ENCODE measurements around the gene CHD2.
"Not testable (repeated sequence)": the region's sequence is repeated elsewhere in the genome, so short reads cannot be mapped to it uniquely, and the experiment has no call there.

Gene CHD2

DNA sequence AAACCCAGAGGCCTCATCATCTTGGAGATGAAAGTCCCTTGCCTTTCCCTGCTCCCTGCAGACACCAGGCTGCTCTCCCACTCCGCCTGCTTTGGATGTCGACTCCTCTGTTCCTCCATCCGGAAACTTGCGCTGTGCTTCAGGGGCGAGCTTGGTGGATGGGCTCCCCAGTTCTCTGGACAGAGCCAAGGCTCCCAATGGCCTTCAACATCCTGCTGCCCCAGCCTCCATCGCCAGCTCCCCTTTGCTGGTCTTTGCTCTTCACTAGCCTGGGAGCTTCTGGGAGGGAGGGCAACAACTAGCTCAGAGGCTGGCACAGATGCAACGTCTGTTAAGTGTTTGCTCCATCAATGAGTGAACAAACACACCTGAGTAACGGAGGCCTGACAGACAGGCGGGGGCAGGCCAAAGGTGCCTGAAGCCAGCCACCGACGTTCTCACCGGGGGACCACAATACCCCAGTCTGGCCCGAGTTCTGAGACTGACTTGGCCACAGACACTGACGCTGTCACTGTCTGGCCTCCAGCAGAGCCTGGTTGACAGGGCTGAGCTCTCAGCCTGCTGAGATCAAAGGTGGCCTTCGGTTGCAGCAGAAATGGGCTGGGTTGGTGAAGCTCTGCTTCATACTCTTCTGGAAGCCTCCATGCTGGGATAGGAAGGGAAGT lies 149.9 kb downstream of the CHD2 start:
- no peak for DNase-seq (ENCODE audit: low read depth)

DNA sequence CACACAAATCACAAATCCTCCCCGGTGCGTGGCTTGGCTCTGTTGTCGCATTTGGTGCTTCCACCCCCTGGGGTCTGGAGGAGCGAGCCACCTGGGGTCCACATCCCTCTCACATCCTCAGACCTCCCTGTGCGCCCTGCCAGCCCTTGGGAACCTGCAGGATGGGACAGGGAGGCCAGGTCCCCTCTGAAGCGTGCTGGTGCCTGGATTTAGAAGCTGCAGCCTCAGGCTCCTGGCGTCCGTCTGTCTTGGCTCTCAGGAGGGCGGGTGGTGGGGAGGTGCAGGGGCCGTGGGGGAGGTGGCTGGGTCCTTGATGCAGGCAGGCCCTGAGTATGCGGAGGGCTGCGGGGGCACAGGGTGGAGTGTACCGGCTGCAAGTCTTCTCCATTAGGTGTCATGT lies 150.5 kb downstream of the CHD2 start:
- no peak for DNase-seq (ENCODE audit: low read depth)

DNA sequence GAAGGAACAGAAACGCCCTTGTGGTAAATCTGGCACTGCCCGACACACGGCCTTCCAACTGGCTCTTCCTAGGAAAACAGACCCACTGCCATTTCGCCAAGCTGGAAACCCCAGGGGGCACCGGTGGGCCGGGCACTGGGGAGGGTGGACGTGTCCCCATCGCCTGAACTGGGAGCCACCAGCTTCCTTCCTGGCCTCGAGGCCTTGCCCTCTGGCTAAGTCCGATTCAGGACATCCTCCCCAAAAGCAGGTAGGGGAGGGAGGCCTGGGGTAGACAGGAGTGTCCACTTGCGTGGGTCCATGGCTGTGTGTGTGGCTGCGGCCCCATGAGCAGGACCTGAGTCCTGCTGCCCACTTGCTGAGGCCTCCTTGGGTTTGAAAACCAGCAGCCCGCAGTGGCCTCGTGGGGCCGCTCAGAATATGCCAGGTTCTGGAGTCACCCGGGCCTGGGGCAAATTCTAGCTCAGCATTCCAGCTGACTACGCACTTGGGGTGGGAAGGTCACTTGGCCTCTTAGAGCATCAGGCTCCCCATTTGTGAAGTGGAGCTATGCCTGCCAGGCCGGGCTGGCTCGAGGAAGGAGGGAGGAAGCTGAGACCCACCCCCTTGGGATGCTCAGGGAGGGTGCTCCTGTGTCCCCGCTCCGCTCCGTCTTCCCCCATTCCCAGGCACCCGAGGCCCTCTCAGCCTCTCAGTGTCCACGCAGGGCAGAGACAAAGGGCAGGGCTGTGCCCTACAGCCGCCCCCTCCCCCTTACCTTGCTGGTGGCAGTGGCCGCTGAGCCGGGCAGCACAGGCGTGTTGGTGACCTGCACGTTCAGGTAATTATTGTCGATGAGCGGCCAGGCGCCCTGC lies 151.3 kb downstream of the CHD2 start:
- DNase-seq (ENCODE audit: low read depth), result no peak

DNA sequence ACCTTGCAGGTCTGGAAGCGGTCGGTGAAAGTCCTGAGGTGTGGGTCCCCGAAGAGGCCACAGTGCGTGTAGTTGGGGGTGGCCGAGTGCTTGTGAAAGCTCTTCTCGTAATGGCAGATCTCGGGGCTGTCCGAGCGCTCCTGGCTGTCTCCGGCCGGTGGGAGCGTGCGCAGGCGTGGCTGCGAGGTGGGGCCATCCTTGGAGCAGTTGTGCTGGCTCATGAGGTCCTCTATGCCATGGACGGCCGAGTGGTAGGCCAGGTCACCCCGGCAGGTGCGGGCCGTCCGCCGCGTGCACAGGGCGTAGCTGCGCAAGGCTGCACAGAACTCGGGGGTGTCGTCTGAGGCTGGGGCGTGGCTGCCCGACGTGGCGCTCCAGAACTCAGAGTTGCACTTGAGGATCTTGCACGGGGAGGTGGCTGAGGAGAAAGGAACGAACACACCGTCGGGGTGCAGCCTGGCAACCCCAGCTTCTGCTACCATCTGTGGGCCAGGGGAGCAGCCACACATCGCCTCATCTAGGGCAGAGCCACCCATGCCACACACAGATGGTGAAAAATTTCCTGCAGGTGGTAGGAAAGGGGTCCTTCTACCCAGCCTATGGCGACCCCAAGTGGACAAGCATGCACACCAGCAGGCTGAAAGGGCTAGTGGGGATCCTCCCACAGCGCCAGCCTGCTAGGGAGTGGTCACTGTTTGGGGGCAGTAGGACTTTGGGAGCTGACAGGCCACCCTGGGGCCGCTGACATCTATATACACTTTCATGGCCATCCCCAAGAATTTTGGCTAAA lies 152.2 kb downstream of the CHD2 start:
- DNase-seq (ENCODE audit: low read depth), result no peak

DNA sequence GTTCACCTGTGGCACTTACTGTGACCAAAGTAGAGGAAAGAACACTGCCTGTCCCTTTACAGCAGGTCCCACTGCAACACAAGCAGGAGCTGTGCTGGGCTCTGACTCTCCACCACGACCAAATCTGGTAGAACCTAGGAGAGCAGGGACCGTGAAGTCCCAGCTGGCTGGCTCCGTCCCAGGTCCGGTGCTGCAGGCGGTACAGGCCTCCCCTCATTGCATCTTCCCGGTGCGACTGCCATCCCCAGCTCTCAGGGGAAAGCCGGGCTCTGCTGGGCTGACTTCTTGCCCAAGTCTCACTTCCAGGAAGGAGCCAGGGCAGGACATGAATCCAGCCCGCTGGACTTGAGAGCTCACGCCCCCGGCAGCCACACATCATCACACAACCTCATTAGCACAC lies 155.1 kb downstream of the CHD2 start:
- no peak for DNase-seq (ENCODE audit: low read depth)

DNA sequence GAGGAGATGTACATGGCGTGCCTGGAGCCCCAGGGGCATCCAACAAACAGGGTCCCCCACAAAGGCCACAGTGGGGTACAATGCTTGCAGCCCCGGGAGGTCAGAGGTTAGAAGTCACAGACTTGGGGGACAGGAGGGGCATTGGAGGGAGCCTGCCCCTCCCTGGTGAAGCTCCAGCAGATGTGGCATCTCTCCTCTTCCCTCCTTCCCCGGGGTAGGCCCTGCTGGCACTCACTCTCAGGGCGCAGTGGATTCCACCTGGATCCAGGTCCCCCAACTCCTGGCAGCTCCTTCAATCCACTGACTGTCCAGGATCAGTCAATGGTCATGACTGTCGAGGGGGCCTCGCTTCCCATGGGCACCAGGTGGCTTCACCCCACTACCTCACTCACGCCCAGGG lies 156.7 kb downstream of the CHD2 start:
- no peak for DNase-seq (ENCODE audit: low read depth)

DNA sequence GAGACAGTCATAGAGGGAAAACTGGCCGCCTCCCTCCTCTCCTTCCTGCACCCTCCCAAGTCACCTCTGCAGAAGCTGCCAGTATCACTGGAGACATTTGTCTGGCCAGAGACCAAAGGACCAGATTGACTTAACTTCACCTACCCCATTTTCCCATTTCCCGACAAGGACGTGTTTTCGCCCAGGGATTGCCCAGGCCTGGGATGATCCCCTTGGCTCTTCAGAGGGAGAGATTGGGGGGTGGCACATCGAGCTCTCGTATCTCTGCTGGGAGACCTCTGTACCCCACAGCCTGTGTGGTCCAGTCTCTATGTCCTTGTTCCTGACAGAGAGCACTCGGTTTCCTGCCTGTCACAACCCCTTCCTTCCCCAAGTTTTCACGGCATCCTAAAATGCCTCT lies 157.5 kb downstream of the CHD2 start:
- no peak for DNase-seq (ENCODE audit: low read depth)

DNA sequence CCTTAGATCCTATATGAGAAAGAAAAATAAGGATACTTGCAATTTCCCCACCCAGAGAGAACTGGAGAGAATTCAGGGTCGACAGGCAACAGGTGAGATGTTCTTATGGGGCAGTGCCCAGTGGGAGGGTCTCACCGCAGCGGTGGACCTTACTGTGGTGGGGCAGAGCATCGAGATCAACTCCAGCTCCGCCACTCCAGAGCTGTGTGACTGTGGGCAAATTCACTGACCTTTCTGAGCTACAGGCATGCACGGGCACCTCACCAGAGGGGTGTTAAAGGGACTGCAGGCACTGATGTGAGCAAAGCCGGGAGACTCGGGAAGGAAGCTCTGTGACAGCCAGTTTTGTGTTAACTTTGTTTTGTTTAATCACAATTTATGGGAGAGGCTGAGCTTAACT lies 158.0 kb downstream of the CHD2 start:
- no peak for DNase-seq (ENCODE audit: low read depth)

DNA sequence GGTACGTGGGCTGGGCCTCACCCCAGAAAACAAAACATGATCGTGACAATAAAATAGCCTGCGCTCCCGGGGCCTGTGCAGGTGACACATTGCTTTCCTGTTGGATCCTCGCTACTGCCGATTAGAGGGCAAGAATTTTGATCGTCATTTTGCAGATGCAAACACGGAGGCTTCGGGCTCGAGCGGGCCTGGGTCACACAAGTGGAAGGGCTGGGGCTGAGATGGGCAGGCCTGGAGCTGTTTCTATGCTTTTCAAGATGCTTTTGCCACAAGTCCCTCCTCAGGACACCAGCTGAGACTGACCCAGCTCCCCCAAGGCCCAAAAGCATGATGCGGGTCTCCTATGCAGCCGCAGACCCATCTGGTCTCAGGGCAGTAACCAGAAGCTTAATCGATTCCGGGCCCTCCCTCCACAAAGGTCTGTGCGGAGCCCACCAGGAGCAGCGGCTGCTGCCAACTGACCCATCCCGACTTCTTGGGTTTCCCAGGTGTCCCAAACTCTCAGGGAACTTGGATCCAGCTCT lies 158.8 kb downstream of the CHD2 start:
- DNase-seq (ENCODE audit: low read depth), result no peak

DNA sequence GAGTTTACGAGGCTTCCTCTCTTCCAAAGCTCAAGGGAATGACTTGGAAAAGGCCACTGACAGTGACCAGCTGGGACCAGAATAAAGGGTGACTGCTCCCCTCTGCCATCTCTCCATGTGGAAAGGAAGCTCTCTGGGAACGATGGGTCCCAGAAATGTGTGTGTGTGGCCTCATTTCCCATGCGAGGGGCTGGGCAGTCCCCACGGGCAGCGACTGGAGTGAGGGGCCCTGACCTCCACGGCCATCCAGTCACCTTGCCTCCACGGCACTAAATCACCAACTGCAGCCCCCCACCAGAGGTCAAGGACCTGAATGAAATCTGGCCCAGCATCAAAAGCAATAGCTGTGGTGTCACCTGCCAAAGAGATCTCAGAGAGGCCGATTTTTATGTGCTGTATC lies 159.3 kb downstream of the CHD2 start:
- no peak for DNase-seq (ENCODE audit: low read depth)

DNA sequence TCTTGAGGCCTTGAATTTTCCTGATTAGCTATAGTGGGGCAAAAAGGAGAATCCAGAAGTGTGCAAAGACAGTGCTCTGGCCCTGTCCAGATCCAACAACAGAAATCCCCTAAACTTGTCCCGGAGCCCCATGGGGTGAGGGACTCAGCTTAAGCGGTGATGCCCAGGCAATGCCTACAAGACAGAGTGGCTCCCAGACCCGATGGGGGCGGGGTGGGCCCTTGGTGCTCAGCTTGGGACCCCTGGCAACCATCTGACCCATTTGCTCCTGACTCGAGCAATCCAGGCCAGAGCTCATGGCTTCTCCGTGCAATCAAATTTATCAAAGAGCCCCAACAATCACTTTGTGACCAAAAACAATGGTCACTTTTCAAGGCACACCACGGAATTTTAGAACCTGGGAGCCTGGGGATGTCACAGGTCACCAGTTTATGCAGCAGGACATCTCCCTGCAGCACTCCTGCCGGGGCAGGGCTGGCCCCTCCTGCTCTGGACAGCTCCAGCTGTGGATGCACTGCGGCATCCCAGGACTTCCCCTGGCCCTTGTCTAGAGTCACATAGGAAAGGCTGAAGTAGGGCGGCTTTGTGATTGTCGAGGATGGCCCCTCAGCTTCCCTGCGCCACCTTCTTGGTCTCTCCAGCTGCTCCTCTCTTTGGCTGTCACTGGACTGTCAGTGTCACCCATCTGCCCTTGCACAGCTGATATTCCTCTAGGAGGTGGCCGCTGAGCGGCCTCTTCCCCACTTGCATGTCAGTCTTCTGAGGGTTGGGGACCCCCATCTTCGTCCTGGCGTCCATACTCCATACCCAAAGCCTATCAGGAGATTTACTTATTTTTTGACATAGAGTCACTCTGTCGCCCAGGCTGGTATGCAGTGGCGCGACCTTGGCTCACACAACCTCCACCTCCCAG lies 160.5 kb downstream of the CHD2 start:
- DNase-seq (ENCODE audit: low read depth), result no peak

DNA sequence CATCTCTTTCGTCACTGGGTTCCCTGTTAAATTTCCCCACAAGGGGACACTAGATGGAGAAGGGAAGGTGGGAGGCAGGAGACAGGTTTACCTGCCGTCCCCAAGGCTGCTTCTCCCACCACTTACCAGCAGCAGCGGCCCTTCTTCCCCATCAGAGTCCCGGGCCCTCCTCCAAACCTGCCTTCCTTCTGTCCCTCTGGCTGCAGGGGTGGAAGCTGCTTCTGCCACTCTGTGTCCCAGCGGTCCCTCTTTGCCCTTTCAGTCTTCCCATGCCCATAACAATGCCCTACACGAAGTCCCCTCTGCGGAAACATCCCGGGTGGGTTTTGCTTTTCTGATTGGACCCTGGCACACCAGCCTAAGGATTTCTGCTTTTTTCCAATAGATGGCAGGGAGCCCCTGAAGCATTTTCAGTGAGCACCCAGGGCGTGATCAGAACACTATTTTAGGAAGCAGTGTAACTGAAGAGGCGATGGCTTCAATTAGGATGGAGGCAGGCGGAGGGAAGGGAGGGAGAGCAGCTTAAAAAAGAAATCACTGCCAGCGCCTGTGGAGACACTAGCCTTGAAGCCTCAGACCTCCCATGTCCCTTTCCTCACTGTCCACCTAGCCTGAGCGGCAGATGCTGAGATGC lies 162.6 kb downstream of the CHD2 start:
- DNase-seq (ENCODE audit: low read depth), result not testable (repeated sequence)

DNA sequence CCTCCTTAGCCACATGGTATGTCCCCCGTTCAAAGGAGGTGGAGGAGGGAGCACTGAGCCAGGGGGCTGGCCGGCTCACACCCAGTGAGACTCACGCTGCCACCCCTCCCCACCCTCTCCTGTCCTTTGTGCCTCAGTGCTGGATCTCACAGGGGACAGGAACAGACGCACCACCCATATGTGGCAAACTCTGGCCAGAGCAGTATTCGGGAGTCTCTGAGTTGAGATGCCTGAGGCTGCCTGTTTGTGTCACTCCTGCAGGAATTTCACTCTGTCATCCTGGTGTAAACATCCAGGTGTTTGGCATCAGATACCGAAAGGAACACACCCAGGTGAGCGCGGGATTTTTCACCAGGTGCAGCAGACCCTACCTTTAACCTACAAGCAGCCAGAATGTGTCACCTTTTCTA lies 163.1 kb downstream of the CHD2 start:
- DNase-seq (ENCODE audit: low read depth), result no peak

DNA sequence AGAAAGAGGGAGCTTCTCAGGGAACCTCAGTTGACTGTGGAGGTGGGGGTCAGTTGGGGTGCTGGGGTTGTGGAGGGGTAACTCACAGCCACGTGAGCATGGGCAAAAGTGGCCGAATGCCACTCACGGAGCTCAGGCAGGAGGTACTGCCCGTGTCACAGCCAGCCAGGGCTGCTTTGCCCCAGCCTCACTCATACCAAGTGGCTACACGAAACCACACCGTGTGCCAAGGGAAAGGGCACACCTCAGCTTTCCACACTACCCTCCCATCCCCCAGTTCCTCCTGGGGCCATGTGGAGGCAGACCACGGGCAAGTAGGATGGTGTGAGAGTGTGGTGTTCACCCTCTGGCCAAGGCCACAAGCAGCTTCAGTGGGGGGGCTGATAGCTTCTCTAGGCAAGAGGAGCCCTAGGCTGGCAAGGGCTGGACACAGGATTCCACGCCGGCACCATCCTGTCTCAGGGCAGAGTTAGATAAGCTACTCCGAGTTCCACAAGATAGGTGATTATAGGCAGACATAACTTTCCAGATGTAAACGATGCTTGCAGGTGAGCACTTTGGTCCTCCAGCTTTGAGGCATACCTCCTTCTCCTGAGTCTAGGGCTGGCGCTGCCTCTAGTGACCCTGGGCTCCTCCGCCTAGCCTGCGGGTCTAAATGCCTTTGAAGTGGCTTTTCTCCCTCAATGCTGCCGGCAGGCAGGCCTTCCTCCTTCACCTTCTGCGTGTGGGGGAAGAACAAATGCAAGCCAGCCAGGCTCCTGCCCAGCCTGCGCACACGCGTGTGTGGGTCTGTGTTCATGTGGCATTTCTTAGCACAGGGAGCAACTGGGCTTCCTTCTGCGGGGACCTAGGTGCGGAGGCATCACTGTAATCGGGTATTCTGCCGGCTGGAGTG lies 163.9 kb downstream of the CHD2 start:
- DNase-seq (ENCODE audit: low read depth), result no peak

DNA sequence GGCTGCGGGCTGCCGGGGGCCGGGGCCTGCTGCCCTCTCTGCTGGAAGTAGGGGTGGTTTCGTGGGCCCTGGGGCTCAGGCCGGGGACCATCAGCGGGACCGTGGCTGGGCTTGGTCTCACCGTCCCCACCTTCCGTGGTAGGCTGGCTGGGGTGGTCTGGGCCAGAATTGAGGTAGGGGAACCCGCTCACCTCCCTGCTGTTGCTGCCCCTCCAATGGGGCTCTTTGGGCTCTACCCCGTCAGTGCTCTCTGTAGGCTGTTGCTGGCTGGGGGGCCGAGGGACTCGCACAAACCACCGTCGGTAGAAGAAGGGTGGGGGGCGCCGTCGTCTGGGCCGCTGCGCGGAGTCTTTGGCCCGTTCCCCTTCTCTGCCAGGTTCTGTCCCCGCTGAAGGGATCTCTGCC lies 165.5 kb downstream of the CHD2 start:
- DNase-seq (ENCODE audit: low read depth), result no peak

DNA sequence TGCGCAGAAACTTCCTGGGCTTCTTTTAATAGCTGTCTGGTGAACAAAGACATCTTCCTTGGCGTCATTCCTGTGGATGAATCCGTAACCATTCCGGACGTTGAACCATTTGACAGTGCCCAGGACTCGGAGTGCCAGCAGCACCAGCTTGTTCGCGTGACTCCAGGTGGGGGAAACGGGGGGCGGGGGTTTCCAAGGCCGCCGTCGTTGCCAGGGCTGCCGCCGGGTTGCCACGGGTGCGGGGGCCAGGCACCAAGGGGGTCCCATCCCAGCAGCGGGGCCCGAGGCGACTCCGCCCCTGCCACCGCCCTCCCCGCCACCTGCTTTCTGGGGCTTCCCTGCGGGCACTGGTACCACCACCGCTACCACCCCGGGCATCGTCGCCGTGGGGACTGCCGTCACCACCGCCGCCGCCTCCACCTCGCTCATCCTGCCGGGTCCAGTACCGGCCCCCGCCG lies 166.1 kb downstream of the CHD2 start:
- DNase-seq (ENCODE audit: low read depth), result no peak

DNA sequence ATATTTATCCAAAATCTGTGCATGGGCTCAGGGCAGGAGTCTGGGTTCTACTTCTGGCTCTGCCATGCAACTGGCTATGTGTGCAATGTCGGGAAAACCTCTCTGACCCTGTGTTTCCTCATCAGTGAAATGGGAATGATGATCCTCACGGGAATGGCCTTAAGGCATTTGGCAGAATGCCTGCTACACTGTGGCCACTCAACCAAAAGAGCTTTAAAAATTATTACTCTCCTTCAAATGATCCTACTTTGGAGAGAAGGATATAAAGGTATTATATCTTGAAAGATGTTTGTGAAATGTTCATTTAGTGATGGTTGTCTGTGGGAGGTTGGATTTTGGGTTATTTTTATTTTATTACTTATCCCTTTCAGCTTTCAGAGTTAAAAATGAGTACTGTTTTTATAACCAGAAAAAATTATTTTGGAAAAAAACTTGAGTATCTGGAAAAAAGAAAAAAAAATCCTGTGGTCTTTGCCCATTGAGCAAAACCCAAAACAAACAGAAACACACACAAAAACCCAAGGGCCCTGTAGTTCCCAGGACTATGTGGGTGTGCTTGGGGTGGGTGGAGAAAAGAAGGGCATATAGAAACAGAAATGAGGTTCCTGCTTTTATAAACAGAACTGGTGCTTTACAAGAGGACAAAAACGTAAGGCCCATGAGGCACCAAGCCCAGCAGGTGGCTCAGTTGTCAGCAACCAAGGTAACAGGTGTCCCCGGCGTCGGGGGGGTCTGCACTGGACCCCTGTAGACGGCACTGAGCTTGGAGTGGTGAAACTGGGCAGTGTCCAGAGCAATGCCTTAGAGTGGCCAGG lies 166.9 kb downstream of the CHD2 start:
- DNase-seq (ENCODE audit: low read depth), result no peak

DNA sequence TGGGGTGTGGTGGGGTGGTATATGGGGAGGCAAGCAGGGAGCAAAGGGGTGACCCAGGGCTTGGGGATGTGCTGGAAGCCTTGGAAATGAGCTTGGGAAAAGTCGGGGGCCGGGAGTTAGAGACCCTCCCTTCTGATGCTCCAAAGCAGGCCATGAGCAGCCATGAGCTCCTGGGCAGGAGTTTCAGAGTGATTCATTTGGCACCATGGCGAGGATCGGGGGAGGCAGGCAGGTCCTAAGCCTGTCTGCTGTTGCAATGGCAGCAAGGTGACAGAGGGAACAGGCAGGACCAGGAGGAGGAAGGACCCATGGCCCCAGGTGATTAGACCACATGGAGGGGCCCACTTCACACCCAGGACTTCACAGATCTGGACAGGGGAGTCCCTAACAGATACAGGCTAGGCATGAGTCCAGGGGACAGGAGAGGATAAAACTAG lies 167.5 kb downstream of the CHD2 start:
- DNase-seq (ENCODE audit: low read depth), result no peak

DNA sequence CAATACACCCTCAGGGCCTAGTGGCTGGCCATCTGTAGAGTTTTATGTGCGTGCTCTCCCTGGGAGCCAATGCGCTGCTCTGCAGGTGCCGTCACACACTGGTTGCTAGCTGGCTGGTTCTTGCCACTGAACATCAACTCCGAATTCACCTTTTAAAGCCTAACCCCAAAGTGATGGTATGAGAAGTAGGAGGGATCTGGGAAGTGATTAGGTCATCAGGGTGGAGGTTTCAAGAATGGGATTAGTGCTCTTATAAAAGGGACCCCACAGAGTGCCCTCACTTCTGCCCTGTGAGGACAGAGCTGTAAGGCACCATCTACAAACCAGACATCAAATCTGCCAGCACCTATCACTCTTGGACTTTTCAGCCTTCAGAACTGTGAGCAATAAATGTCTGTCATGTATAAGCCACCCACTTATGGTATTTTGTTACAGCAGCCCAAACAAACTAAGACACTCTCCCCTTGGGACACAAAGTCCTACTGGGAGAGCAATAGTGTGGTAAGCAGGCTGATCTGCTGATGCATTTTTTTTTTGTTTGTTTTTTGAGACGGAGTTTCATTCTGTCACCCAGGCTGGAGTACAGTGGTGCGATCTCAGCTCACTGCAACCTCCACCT lies 168.6 kb downstream of the CHD2 start:
- no peak for DNase-seq (ENCODE audit: low read depth)

All from stimulated activated CD8-positive, alpha-beta memory T cell treated with anti-CD3 and anti-CD28 coated beads, Interleukin-15, amount 100 ng/mL, for 1 hour (primary cell).